ENCODE data around the gene PRKAG2.

GRCh38 chr7:151524331-151524730 is 352.6 kb downstream of the PRKAG2 start:
- TF ChIP-seq POLR2AphosphoS5 (IDR thresholded peaks at IDR 0.05; ENCODE audit: low read depth, low read length) (no peak), POLR2A (IDR thresholded peaks at IDR 0.05; ENCODE audit: low read depth, low read length) (no peak), TAF1 (IDR thresholded peaks at IDR 0.05; ENCODE audit: low read depth, low read length) (no peak)

Data from GM12891 (cell line).